H1 (cell line): ENCODE results near the gene S100G. TPM values are rescaled to one million over a fixed set of nuclear protein-coding genes. Genes with fewer than 3 reads are reported as not detected.

Source experiments
- CTCF ChIA-PET: fragments of 300-600 bp; sonication (Branson Sonifier 250); formaldehyde crosslinking; loops from one replicate; lab custom pipeline; 2021; ENCODE audit not compliant: partially characterized antibody; lab: Charles Lee
- POLR2A ChIA-PET: fragments of 300-600 bp; sonication (Branson Sonifier 250); formaldehyde crosslinking; loops from one replicate; lab custom pipeline; 2021; ENCODE audit warnings: inconsistent platforms; ENCODE audit not compliant: partially characterized antibody; lab: Charles Lee
- DNase-seq, 2 experiments: peaks; one replicate each; pipeline versions ENCODE4 v3.0.0 to v3.0.0-alpha.2; 2010 to 2022; ENCODE audit warnings: low spot score in 2 of 2, low read depth in 1 of 2, mixed read lengths in 1 of 2
- FAIRE-seq: peaks from 2 replicates; lab custom pipeline; 2011; peaks lifted over from hg19 to GRCh38; lab: Jason Lieb, UNC
- H2AFZ ChIP-seq: 2 replicates; pipeline ENCODE4 v1.8.1; 2012; ENCODE audit warnings: low read length, inconsistent platforms
- H2AK5ac ChIP-seq: 2 replicates; pipeline ENCODE4 v1.6.1; 2013; ENCODE audit warnings: low read depth, low read length
- H2BK120ac ChIP-seq: replicated peaks from 2 replicates; pipeline ENCODE3; 2013; ENCODE audit warnings: low read depth, low read length, inconsistent platforms
- H2BK12ac ChIP-seq: 2 replicates; pipeline ENCODE4 v1.6.1; 2013; ENCODE audit warnings: low read depth, low read length
- H2BK15ac ChIP-seq: 2 replicates; pipeline ENCODE4 v1.6.1; 2013; ENCODE audit warnings: low read length
- H2BK20ac ChIP-seq: 2 replicates; pipeline ENCODE4 v1.6.1; 2013; ENCODE audit warnings: low read length
- H2BK5ac ChIP-seq: 2 replicates; pipeline ENCODE4 v1.6.1; 2013; ENCODE audit warnings: low read depth, low read length
- H3K14ac ChIP-seq: 2 replicates; pipeline ENCODE4 v1.6.1; 2013; ENCODE audit warnings: inconsistent platforms; ENCODE audit not compliant: insufficient read length
- H3K18ac ChIP-seq: 2 replicates; pipeline ENCODE4 v1.6.1; 2013; ENCODE audit warnings: low read length; ENCODE audit errors: extremely low read depth
- H3K23ac ChIP-seq: 2 replicates; pipeline ENCODE4 v1.6.1; 2013; ENCODE audit warnings: inconsistent platforms; ENCODE audit not compliant: insufficient read length
- H3K23me2 ChIP-seq: 2 replicates; pipeline ENCODE4 v1.6.1; 2013; ENCODE audit warnings: low read depth, low read length
- H3K27ac ChIP-seq: 2 replicates; pipeline ENCODE4 v1.6.1; 2011; ENCODE audit warnings: low read depth, low read length, inconsistent platforms
- H3K27me3 ChIP-seq, 4 experiments: replicated peaks in 1 of 4; 1 replicate in 1 of 4; 2 replicates in 3 of 4; pipeline versions ENCODE4 v1.6.1 to v1.8.1; 2011 to 2013; ENCODE audit warnings: low read length in 3 of 4, mild to moderate bottlenecking in 3 of 4, inconsistent platforms in 2 of 4, mixed read lengths in 2 of 4, moderate library complexity in 1 of 4; ENCODE audit not compliant: control insufficient read depth in 3 of 4, insufficient read depth in 3 of 4; ENCODE audit errors: extremely low read depth in 1 of 4
- H3K36me3 ChIP-seq, 4 experiments: 2 replicates each; pipeline versions ENCODE4 v1.6.1 to v1.8.1; 2011 to 2013; ENCODE audit warnings: mild to moderate bottlenecking in 4 of 4, low read length in 3 of 4, moderate library complexity in 2 of 4, control low read depth in 1 of 4, inconsistent platforms in 1 of 4; ENCODE audit not compliant: insufficient read depth in 4 of 4, control insufficient read depth in 2 of 4
- H3K4ac ChIP-seq: replicated peaks from 2 replicates; pipeline ENCODE3; 2013; ENCODE audit warnings: low read length, low read depth, mixed read lengths, inconsistent platforms; ENCODE audit not compliant: insufficient read length
- H3K4me1 ChIP-seq, 4 experiments: replicated peaks in 1 of 4; 1 replicate in 1 of 4; 2 replicates in 3 of 4; pipeline versions ENCODE4 v1.6.1 to v1.8.1; 2011 to 2013; ENCODE audit warnings: low read length in 3 of 4, inconsistent platforms in 2 of 4, mixed read lengths in 1 of 4; ENCODE audit not compliant: insufficient read depth in 4 of 4, control insufficient read depth in 3 of 4
- H3K4me2 ChIP-seq, 2 experiments: 2 replicates each; pipeline versions ENCODE4 v1.6.1 to v1.8.1; 2011 to 2013; ENCODE audit warnings: low read depth in 2 of 2, low read length in 2 of 2, control low read depth in 1 of 2, inconsistent platforms in 1 of 2, mild to moderate bottlenecking in 1 of 2; ENCODE audit not compliant: insufficient read depth in 1 of 2
- H3K4me3 ChIP-seq, 4 experiments: fragments of 200-600, 300-600 bp in 1 of 4; sonication (generic), shearing (Covaris generic), sonication (Bioruptor Twin) in 1 of 4; 2 replicates each; pipeline versions ENCODE4 v1.5.1 to v1.8.1; 2011 to 2016; ENCODE audit warnings: low read length in 4 of 4, low read depth in 3 of 4, control low read depth in 2 of 4, inconsistent platforms in 2 of 4, mild to moderate bottlenecking in 2 of 4, mixed read lengths in 1 of 4, moderate library complexity in 1 of 4; ENCODE audit not compliant: insufficient read depth in 2 of 4; ENCODE audit errors: extremely low read depth in 1 of 4
- H3K56ac ChIP-seq: replicated peaks from 2 replicates; pipeline ENCODE3; 2013; ENCODE audit warnings: low read depth, mild to moderate bottlenecking, mixed read lengths, low read length, inconsistent platforms; ENCODE audit not compliant: insufficient read length
- H3K79me1 ChIP-seq: 2 replicates; pipeline ENCODE4 v1.6.1; 2013; ENCODE audit warnings: low read depth, low read length, control low read depth
- H3K79me2 ChIP-seq, 2 experiments: 2 replicates each; pipeline versions ENCODE4 v1.6.1 to v1.8.1; 2012 to 2013; ENCODE audit warnings: low read length in 2 of 2, mild to moderate bottlenecking in 2 of 2, inconsistent platforms in 1 of 2; ENCODE audit not compliant: insufficient read depth in 2 of 2, control insufficient read depth in 1 of 2
- H3K9ac ChIP-seq, 4 experiments: replicated peaks in 1 of 4; 1 replicate in 1 of 4; 2 replicates in 3 of 4; pipeline versions ENCODE4 v1.6.1 to v1.8.1; 2011 to 2013; ENCODE audit warnings: low read depth in 3 of 4, low read length in 3 of 4, control low read depth in 2 of 4, mild to moderate bottlenecking in 2 of 4, moderate library complexity in 2 of 4, inconsistent platforms in 1 of 4; ENCODE audit errors: extremely low read depth in 1 of 4
- H3K9me3 ChIP-seq, 2 experiments: 2 replicates each; pipeline versions ENCODE4 v1.6.1 to v1.8.1; 2012 to 2013; ENCODE audit warnings: mild to moderate bottlenecking in 2 of 2, moderate library complexity in 2 of 2, control low read depth in 1 of 2, inconsistent platforms in 1 of 2, low read depth in 1 of 2, low read length in 1 of 2, mixed read lengths in 1 of 2; ENCODE audit not compliant: insufficient read depth in 2 of 2
- H4K20me1 ChIP-seq, 2 experiments: replicated peaks in 1 of 2; 2 replicates each; pipeline versions ENCODE3 to v1.8.1; 2011 to 2013; ENCODE audit warnings: inconsistent platforms in 2 of 2, low read length in 2 of 2, mild to moderate bottlenecking in 1 of 2; ENCODE audit not compliant: insufficient read depth in 2 of 2, control insufficient read depth in 1 of 2
- H4K5ac ChIP-seq: 2 replicates; pipeline ENCODE4 v1.6.1; 2013; ENCODE audit warnings: low read length, low read depth, mixed read lengths, inconsistent platforms; ENCODE audit not compliant: insufficient read length
- H4K8ac ChIP-seq: 2 replicates; pipeline ENCODE4 v1.8.0; 2013; ENCODE audit warnings: mild to moderate bottlenecking, moderate library complexity, low read length, inconsistent platforms; ENCODE audit not compliant: insufficient read depth; ENCODE audit errors: extremely low read depth
- H4K91ac ChIP-seq: replicated peaks from 2 replicates; pipeline ENCODE3; 2013; ENCODE audit warnings: low read length, mixed read lengths, inconsistent platforms; ENCODE audit not compliant: insufficient read length
- ASH2L ChIP-seq: fragments of 200-600, 300-600 bp; sonication (generic); IDR thresholded peaks from one replicate; pipeline ENCODE4 v1.7.1; 2017; ENCODE audit warnings: low read length
- BCL11A ChIP-seq, 2 experiments: IDR thresholded peaks; one replicate each; pipeline ENCODE4 v1.6.1; 2011; ENCODE audit warnings: low read depth in 2 of 2, low read length in 2 of 2, mild to moderate bottlenecking in 2 of 2
- EGR1 ChIP-seq: IDR thresholded peaks from 2 replicates; pipeline ENCODE4 v1.6.1; 2011; ENCODE audit warnings: low read depth, low read length, borderline replicate concordance
- EP300 ChIP-seq, 2 experiments: IDR thresholded peaks; 1 replicate in 1 of 2; 2 replicates in 1 of 2; pipeline ENCODE4 v1.6.1; 2011 to 2012; ENCODE audit warnings: low read depth in 2 of 2, low read length in 2 of 2, mild to moderate bottlenecking in 2 of 2, borderline replicate concordance in 1 of 2, inconsistent platforms in 1 of 2, moderate library complexity in 1 of 2
- EZH2 ChIP-seq: fragments of 200-600 bp; sonication (generic); IDR thresholded peaks from 2 replicates; pipeline ENCODE4 v1.7.1; 2012; ENCODE audit warnings: low read depth, mild to moderate bottlenecking, moderate library complexity, low read length, inconsistent platforms; ENCODE audit not compliant: severe bottlenecking
- KDM4A ChIP-seq: IDR thresholded peaks from one replicate; pipeline ENCODE4 v1.7.1; 2012; ENCODE audit warnings: low read depth, mild to moderate bottlenecking, moderate library complexity, low read length, inconsistent platforms; ENCODE audit not compliant: severe bottlenecking
- RXRA ChIP-seq: IDR thresholded peaks from 2 replicates; pipeline ENCODE4 v1.6.1; 2011; ENCODE audit warnings: low read depth, mild to moderate bottlenecking, low read length, moderate library complexity; ENCODE audit not compliant: insufficient read depth
- SAP30 ChIP-seq: fragments of 300-600 bp; sonication (generic); IDR thresholded peaks from 2 replicates; pipeline ENCODE4 v1.7.1; 2012; ENCODE audit warnings: low read length, moderate library complexity, mild to moderate bottlenecking, inconsistent platforms; ENCODE audit not compliant: insufficient read depth, insufficient replicate concordance
- SRF ChIP-seq: IDR thresholded peaks from 2 replicates; pipeline ENCODE4 v1.6.1; 2011; ENCODE audit warnings: mild to moderate bottlenecking, low read depth, low read length, moderate library complexity
- TAF1 ChIP-seq: IDR thresholded peaks from 2 replicates; pipeline ENCODE4 v1.6.1; 2011; ENCODE audit warnings: mild to moderate bottlenecking, low read depth, low read length
- TBP ChIP-seq: IDR thresholded peaks from 2 replicates; pipeline ENCODE4 v1.6.1; 2011; ENCODE audit warnings: low read depth, low read length, improper control_type of control experiment
- WGBS, 2 experiments: shearing (Covaris generic) in 1 of 2; methylation state at CpG; one replicate each; pipeline versions ENCODE4 v1.1.6 to v1.1.7; 2013 to 2015; ENCODE audit warnings: low lambda C conversion rate in 2 of 2, mixed read lengths in 2 of 2, inconsistent platforms in 1 of 2, low coverage in 1 of 2, missing lambda C conversion rate in 1 of 2; ENCODE audit not compliant: insufficient replicate concordance in 2 of 2, insufficient coverage in 1 of 2, insufficient read length in 1 of 2; ENCODE audit errors: extremely low coverage in 1 of 2, missing lambda C conversion rate in 1 of 2; 5-methylcytosine and 5-hydroxymethylcytosine counted together
- polyA plus RNA-seq, 7 experiments: library from polyadenylated mRNA; depleted of rRNA in 3 of 7; stranded (reverse) in 5 of 7; unstranded in 2 of 7; fragments of >200 nt in 5 of 7; fragments of 200-250 nt in 2 of 7; gene quantifications; 1 replicate in 5 of 7; 2 replicates in 1 of 7; 4 replicates in 1 of 7; pipeline versions ENCODE4 v1.2.1 to v1.2.3, GENCODE V29; 2011 to 2013; ENCODE audit warnings: missing spikeins in 2 of 7, mixed read lengths in 2 of 7
- total RNA-seq: library from RNA; stranded (reverse); fragmentation: NEBNext Ultra II Directional; extraction: Animal tissue kit (Norgen Biotek cat#: 25700); gene quantifications from 2 replicates; pipeline ENCODE4 v1.2.1, GENCODE V29; 2021
- TF ChIP-seq, protein P1 (sequence below): IDR thresholded peaks from 2 replicates; pipeline ENCODE4 v1.6.1; 2011; ENCODE audit warnings: low read depth, mild to moderate bottlenecking, low read length; ENCODE audit not compliant: insufficient read depth

S100G gene
- total and polyA plus RNA-seq, 2 of the 8 experiments (the other 6 are each of a cell fraction or from before 2014, with no cell fraction given): not detected

DNA sequence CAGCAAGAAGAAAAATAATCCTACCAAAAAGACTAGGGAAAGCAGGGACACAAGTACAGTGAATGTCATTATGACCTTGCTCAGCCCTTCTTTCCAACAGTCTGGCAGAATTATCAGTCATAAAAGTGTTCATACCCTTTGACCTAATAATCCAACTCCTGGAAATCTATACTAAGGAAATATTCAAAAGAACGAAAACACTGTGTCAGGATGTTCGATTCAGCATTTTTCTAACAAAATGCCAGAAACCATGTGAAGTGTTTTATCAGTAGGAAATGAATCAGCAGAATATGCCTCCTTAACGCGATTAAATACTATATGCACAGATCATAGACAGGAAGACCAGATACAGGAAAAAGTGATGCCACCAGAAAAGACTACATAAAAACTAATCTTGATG, 16.2 kb upstream of the S100G start:
- DNase-seq: no peak
- no peak overlapping the region for H3K56ac ChIP-seq
- 97% methylated on average over 4 of the region's 4 CpGs; no CpG with 5 or more reads in 1 of the 2 experiments for WGBS, 2 experiments
- H2AK5ac ChIP-seq: no peak overlapping the region
- H2BK120ac ChIP-seq: no peak overlapping the region
- no peak overlapping the region for H3K4me3 ChIP-seq
- CTCF ChIA-PET: no interaction called here
- no peak overlapping the region for H2BK12ac ChIP-seq
- no peak overlapping the region for H3K14ac ChIP-seq
- H3K23ac ChIP-seq: no peak overlapping the region
- no peak overlapping the region for H2AFZ ChIP-seq
- H4K5ac ChIP-seq: no peak overlapping the region
- no peak overlapping the region for H2BK5ac ChIP-seq
- no peaks in the 10 kb centered on the region for H4K20me1 ChIP-seq
- H2BK15ac ChIP-seq: no peak overlapping the region
- no peak overlapping the region for H3K18ac ChIP-seq
- no peak overlapping the region for H3K27ac ChIP-seq
- H3K27me3 ChIP-seq: no peaks in the 10 kb centered on the region
- H3K4me1 ChIP-seq: peaks cover 0 to 6% (median 4%) of the 10 kb centered on the region in 4 experiments; a peak in 3 of 7 replicates
- TF ChIP-seq SAP30 (no peak), EGR1 (no peak), SRF (no peak), EP300 (IDR thresholded peaks at IDR 0.05; ENCODE audit: borderline replicate concordance in 1 of 2, low read depth in 2 of 2, low read length in 2 of 2) (no peak), BCL11A (IDR thresholded peaks at IDR 0.05; ENCODE audit: low read depth in 2 of 2, low read length in 2 of 2) (no peak), ASH2L (no peak), TAF1 (no peak), TBP (no peak), RXRA (no peak), KDM4A (no peak), EZH2 (no peak)
- TF ChIP-seq, protein P1, sequence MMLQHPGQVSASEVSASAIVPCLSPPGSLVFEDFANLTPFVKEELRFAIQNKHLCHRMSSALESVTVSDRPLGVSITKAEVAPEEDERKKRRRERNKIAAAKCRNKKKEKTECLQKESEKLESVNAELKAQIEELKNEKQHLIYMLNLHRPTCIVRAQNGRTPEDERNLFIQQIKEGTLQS: no peak
- TF ChIP-seq, all 59 proteins: peak for 0
- H2BK20ac ChIP-seq: no peak overlapping the region
- no peaks in the 10 kb centered on the region for H3K79me1 ChIP-seq
- no peaks in the 10 kb centered on the region for H3K9me3 ChIP-seq
- POLR2A ChIA-PET: no interaction called here
- H4K91ac ChIP-seq: no peak overlapping the region
- H3K79me2 ChIP-seq: no peaks in the 10 kb centered on the region
- H3K4ac ChIP-seq: no peak overlapping the region
- FAIRE-seq: no peak
- H4K8ac ChIP-seq: no peak overlapping the region
- no peaks in the 10 kb centered on the region for H3K23me2 ChIP-seq
- H3K9ac ChIP-seq: no peak overlapping the region
- H3K4me2 ChIP-seq: no peak overlapping the region
- peaks cover 0 to 6% (median 2%) of the 10 kb centered on the region in 4 experiments; a peak in 3 of 8 replicates for H3K36me3 ChIP-seq
